ENCODE results near the gene FBXO33. TPM values are rescaled to one million over a fixed set of nuclear protein-coding genes. Genes with fewer than 3 reads are reported as not detected.
A peak's percentile ranks its signal among the peaks of the same experiment; 100 is the strongest.

Gene FBXO33
- total RNA-seq, 4 donors from 2014 or later = 10.4 to 19.9 (median 16.6) TPM

DNA sequence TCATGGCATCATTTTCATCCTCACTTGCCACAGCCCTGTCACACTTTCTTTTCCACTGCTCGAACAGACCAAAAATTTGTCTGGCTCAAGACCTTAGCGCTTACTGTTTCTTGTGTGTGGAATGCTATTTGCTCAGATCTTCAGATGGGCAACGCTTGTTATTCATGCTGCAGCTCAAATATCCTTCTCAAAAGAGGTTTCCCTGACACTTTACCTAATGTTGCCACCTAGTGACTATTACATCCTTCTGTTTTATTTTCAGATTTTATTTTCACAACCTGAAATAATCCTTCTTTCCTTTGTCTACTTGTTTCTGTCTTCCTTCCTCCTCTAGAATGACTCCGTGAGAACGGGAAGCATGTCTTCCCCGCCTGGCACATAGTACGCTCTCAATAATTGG is 5.6 kb downstream of the FBXO33 start:
- peaks cover 13 to 81% (median 16%) of the 10 kb centered on the region in 3 donors for H3K4me1 ChIP-seq
- no peaks in the 10 kb centered on the region for H3K36me3 ChIP-seq
- no peak overlapping the region for H3K27ac ChIP-seq
- TF ChIP-seq POLR2A (IDR thresholded peaks at IDR 0.05) (no peak), CTCF (IDR thresholded peaks at IDR 0.05) (peak in 1 of 4 experiments; percentile 12), POLR2AphosphoS5 (IDR thresholded peaks at IDR 0.05) (no peak), EP300 (IDR thresholded peaks at IDR 0.05) (no peak)
- H3K27me3 ChIP-seq = no peaks in the 10 kb centered on the region
- H3K9me3 ChIP-seq = no peaks in the 10 kb centered on the region
- WGBS, 2 donors (ENCODE audit: low coverage in 1 of 2) = 48 to 65% methylated on average over 7 of the region's 7 CpGs
- ATAC-seq = no peak
- no peak overlapping the region for H3K4me3 ChIP-seq

DNA sequence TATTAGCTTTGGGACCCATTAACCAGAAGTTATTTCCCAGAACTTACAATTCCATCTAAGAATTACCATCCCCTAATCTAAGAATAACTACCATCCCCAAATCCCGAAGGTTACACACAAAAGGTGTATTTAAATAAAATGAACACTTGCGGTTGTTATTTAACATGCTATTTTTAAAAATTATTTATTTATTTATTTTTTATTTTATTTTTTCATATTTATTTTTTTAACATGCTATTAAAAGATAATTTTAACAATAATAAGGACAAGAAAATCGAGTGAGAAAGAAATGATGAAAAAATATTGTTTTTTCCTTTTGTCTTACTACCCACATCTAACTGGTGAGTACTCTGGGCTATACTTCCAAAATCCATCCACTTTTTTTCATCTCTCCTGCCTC is 6.3 kb downstream of the FBXO33 start:
- no peak for ATAC-seq
- Histone ChIP-seq H3K4me1 (peaks cover 13 to 87% (median 16%) of the 10 kb centered on the region in 3 donors), H3K27me3 (no peaks in the 10 kb centered on the region), H3K9me3 (no peaks in the 10 kb centered on the region), H3K36me3 (no peaks in the 10 kb centered on the region), H3K27ac (no peak overlapping the region), H3K4me3 (no peak overlapping the region)
- WGBS, 2 donors (ENCODE audit: low coverage in 1 of 2) = 91% methylated on average over 2 to 3 of the region's 3 CpGs
- no peak for TF ChIP-seq EP300 (IDR thresholded peaks at IDR 0.05)
- TF ChIP-seq CTCF (IDR thresholded peaks at IDR 0.05) = no peak
- TF ChIP-seq POLR2A (IDR thresholded peaks at IDR 0.05) = no peak
- TF ChIP-seq POLR2AphosphoS5 (IDR thresholded peaks at IDR 0.05) = no peak

GRCh38 chr14:39423793-39424192 is 8.4 kb downstream of the FBXO33 start:
- no peaks in the 10 kb centered on the region for H3K27me3 ChIP-seq

GRCh38 chr14:39422243-39422642 is 10.0 kb downstream of the FBXO33 start:
- no peak for TF ChIP-seq EP300 (IDR thresholded peaks at IDR 0.05)
- no peak for TF ChIP-seq POLR2AphosphoS5 (IDR thresholded peaks at IDR 0.05)
- TF ChIP-seq POLR2A (IDR thresholded peaks at IDR 0.05) = no peak
- TF ChIP-seq CTCF (IDR thresholded peaks at IDR 0.05) = no peak
- Histone ChIP-seq H3K36me3 (no peaks in the 10 kb centered on the region), H3K27ac (no peak overlapping the region), H3K4me3 (no peak overlapping the region), H3K27me3 (no peaks in the 10 kb centered on the region), H3K9me3 (no peaks in the 10 kb centered on the region), H3K4me1 (peaks cover 3 to 69% (median 4%) of the 10 kb centered on the region in 3 donors)
- ATAC-seq = no peak

More at GRCh38 chr14:39423793-39424192, 8.4 kb downstream of the FBXO33 start:
- no peaks in the 10 kb centered on the region for H3K36me3 ChIP-seq
- H3K4me1 ChIP-seq = peaks cover 3 to 83% (median 8%) of the 10 kb centered on the region in 3 donors
- no peaks in the 10 kb centered on the region for H3K9me3 ChIP-seq
- no peak for ATAC-seq
- no peak for TF ChIP-seq POLR2AphosphoS5 (IDR thresholded peaks at IDR 0.05)
- H3K4me3 ChIP-seq = no peak overlapping the region
- WGBS, 2 donors (ENCODE audit: low coverage in 1 of 2) = 60 to 87% methylated on average over 2 to 3 of the region's 3 CpGs
- no peak overlapping the region for H3K27ac ChIP-seq

DNA sequence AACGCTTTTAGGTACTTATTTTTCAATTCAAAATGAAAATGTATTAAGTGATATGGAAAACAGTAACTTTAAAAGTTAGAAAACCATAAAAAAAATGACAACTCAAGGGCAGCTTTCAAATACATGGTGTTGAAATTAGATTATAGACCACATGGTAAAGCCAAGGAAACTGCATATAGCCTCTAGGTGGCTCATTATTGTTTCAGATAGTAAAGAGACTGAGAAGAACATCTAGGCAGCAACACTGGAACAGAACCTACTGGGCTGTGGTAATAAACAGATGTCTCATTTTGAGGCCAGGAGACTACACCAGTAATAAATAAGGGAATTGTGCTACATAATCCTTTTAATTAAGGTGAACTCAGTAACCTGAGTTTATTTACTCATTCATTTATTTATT is 13.0 kb downstream of the FBXO33 start:
- Histone ChIP-seq H3K36me3 (peaks cover 0 to 3% of the 10 kb centered on the region in 2 donors), H3K4me3 (no peak overlapping the region), H3K27ac (no peak overlapping the region), H3K4me1 (peaks cover 0 to 46% (median 0%) of the 10 kb centered on the region in 3 donors), H3K27me3 (no peaks in the 10 kb centered on the region), H3K9me3 (peaks cover 0 to 10% (median 0%) of the 10 kb centered on the region in 3 donors)
- ATAC-seq = no peak
- TF ChIP-seq POLR2A (IDR thresholded peaks at IDR 0.05) (no peak), EP300 (IDR thresholded peaks at IDR 0.05) (no peak), CTCF (IDR thresholded peaks at IDR 0.05) (no peak), POLR2AphosphoS5 (IDR thresholded peaks at IDR 0.05) (no peak)
- WGBS, 2 donors (ENCODE audit: low coverage in 1 of 2) = 95 to 100% methylated on average over 1 of the region's 1 CpG
